Mesothelial cell of epicardium (in vitro differentiated cells): Measurements from ENCODE around the gene CTNNA1. TPM values are rescaled to one million over a fixed set of nuclear protein-coding genes. Genes with fewer than 3 reads are reported as not detected.
"Not testable (repeated sequence)": the region's sequence is repeated elsewhere in the genome, so short reads cannot be mapped to it uniquely, and the experiment has no call there.

Experiments
- DNase-seq, 2 experiments: peaks; one replicate each; pipeline ENCODE4 v3.0.0; 2021; ENCODE audit warnings: low spot score in 2 of 2; ENCODE audit not compliant: unreplicated experiment in 2 of 2
- H3K27ac Mint-ChIP-seq: 2 replicates; pipeline ENCODE4 v1.8.0; 2021; ENCODE audit warnings: mixed read lengths
- H3K27me3 Mint-ChIP-seq: 2 replicates; pipeline ENCODE4 v1.8.0; 2021; ENCODE audit warnings: low read depth, mixed read lengths
- H3K36me3 Mint-ChIP-seq: 2 replicates; pipeline ENCODE4 v1.8.0; 2021; ENCODE audit warnings: mixed read lengths
- H3K4me1 Mint-ChIP-seq: 2 replicates; pipeline ENCODE4 v1.8.0; 2021; ENCODE audit warnings: mixed read lengths
- H3K4me3 Mint-ChIP-seq: 2 replicates; pipeline ENCODE4 v1.8.0; 2021; ENCODE audit warnings: mild to moderate bottlenecking, moderate library complexity, mixed read lengths
- H3K9me3 Mint-ChIP-seq: 2 replicates; pipeline ENCODE4 v1.8.0; 2021; ENCODE audit warnings: mixed read lengths
- CTCF ChIP-seq: fragments of 200-600 bp; sonication (generic); IDR thresholded peaks from one replicate; pipeline ENCODE4 v1.5.0; 2021; ENCODE audit warnings: antibody characterized with exemption; ENCODE audit not compliant: unreplicated experiment
- total RNA-seq: library from RNA; stranded (reverse); gene quantifications from 3 replicates; pipeline ENCODE4 v1.2.1, GENCODE V29; 2021

CTNNA1 gene
- 397 to 427 TPM (median 416 TPM) in 3 replicates for total RNA-seq

GRCh38 chr5:138752951-138753793 lies at the start of gene CTNNA1:
TSS of gene CTNNA1 (plus strand) at chr5:138753425. CDS start at chr5:138781925, 28,500 bp downstream.
- no peaks in the 10 kb centered on the region for H3K27me3 Mint-ChIP-seq
- peaks cover 16% of the 10 kb centered on the region for H3K9me3 Mint-ChIP-seq
- H3K27ac Mint-ChIP-seq, result peak within 1 kb of the TSS; percentile 98
- DNase-seq, result peak; percentile 76 to 77
- peaks cover 30% of the 10 kb centered on the region for H3K36me3 Mint-ChIP-seq
- peak within 1 kb of the TSS; percentile 87 for H3K4me3 Mint-ChIP-seq
- no peak for TF ChIP-seq CTCF
- H3K4me1 Mint-ChIP-seq, result peaks cover 25% of the 10 kb centered on the region

- peaks cover 31% of the 10 kb centered on the region for H3K4me1 Mint-ChIP-seq
- not testable (repeated sequence) for H3K4me3 Mint-ChIP-seq, H3K27ac Mint-ChIP-seq, DNase-seq, H3K9me3 Mint-ChIP-seq, H3K36me3 Mint-ChIP-seq, H3K27me3 Mint-ChIP-seq
Measured at GRCh38 chr5:138703777-138704176, 49.4 kb upstream of the CTNNA1 start.

GRCh38 chr5:138705007-138705406 lies 48.2 kb upstream of the CTNNA1 start:
- Mint-ChIP-seq H3K36me3 (no peaks in the 10 kb centered on the region), H3K4me3 (no peak overlapping the region), H3K27me3 (no peaks in the 10 kb centered on the region), H3K9me3 (no peaks in the 10 kb centered on the region), H3K4me1 (peaks cover 39% of the 10 kb centered on the region), H3K27ac (peak overlapping the region; percentile 83)
- DNase-seq, result no peak
- no peak for TF ChIP-seq CTCF

GRCh38 chr5:138705567-138705966 lies 47.7 kb upstream of the CTNNA1 start:
- Mint-ChIP-seq H3K36me3 (no peaks in the 10 kb centered on the region), H3K4me1 (peaks cover 39% of the 10 kb centered on the region), H3K27me3 (no peaks in the 10 kb centered on the region), H3K4me3 (no peak overlapping the region), H3K9me3 (no peaks in the 10 kb centered on the region), H3K27ac (peak overlapping the region; percentile 83)
- TF ChIP-seq CTCF, result no peak
- DNase-seq, result no peak

- no peaks in the 10 kb centered on the region for H3K36me3 Mint-ChIP-seq
- H3K4me1 Mint-ChIP-seq, result peaks cover 39% of the 10 kb centered on the region
Measured at GRCh38 chr5:138706655-138707480, 46.4 kb upstream of the CTNNA1 start.

More at GRCh38 chr5:138706655-138707480, 46.4 kb upstream of the CTNNA1 start:
- DNase-seq, result no peak
- H3K27ac Mint-ChIP-seq, result no peak overlapping the region
- H3K9me3 Mint-ChIP-seq, result no peaks in the 10 kb centered on the region
- H3K27me3 Mint-ChIP-seq, result no peaks in the 10 kb centered on the region
- H3K4me3 Mint-ChIP-seq, result no peak overlapping the region
- TF ChIP-seq CTCF, result no peak
